GM12891 (cell line): ENCODE measurements around the gene UNC45A.

Source experiments
- PAX5 ChIP-seq: IDR thresholded peaks from 2 replicates; pipeline ENCODE4 v1.6.1; 2011; ENCODE audit warnings: low read length, moderate library complexity, mild to moderate bottlenecking; ENCODE audit not compliant: insufficient read depth, severe bottlenecking
- POLR2A ChIP-seq: IDR thresholded peaks from 2 replicates; pipeline ENCODE4 v1.6.1; 2011; ENCODE audit warnings: low read depth, low read length, control low read depth
- POLR2AphosphoS5 ChIP-seq: IDR thresholded peaks from 2 replicates; pipeline ENCODE4 v1.6.1; 2011; ENCODE audit warnings: low read depth, low read length, control low read depth
- SPI1 ChIP-seq: IDR thresholded peaks from 2 replicates; pipeline ENCODE4 v1.6.1; 2011; ENCODE audit warnings: low read depth, low read length, control low read depth

GRCh38 chr15:90990446-90990845 lies 55.4 kb downstream of the UNC45A start:
- TF ChIP-seq POLR2A (no peak), SPI1 (no peak), POLR2AphosphoS5 (no peak), PAX5 (no peak)
